ENCODE measurements around the gene CKLF. TPM values are rescaled to one million over a fixed set of nuclear protein-coding genes. Genes with fewer than 3 reads are reported as not detected.

The CKLF gene
- total RNA-seq, 4 donors from 2014 or later = 7.5 to 47.1 (median 22.2) TPM

DNA sequence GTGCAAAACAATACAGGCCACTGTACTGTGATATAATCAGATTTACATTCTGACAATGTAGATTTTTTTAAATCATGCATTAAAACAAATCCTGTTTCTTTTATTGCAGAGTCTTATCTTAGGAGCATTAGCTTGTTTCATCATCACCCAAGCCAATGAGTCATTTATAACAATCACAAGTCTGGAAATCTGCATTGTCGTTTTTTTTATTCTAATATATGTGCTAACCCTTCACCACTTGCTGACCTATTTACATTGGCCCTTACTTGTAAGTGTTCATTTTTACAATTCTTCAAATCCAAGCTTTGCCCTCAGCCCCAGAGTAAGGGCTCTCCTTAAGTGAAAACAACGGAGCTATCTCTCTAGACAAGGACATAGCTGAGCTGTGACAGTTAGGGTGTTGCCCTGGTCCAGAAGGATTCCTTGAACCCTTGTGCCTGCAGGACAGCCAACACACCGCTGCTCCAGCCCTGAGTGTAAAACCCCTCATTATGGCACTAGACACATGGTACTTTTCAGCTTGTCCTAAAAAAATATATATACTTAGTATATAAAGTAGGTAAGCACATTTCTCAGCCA, 17.5 kb downstream of the CKLF start:
- H3K36me3 ChIP-seq = peaks cover 0 to 19% (median 0%) of the 10 kb centered on the region in 3 donors
- H3K9me3 ChIP-seq = no peaks in the 10 kb centered on the region
- DNase-seq = no peak
- no peaks in the 10 kb centered on the region for H3K27me3 ChIP-seq
- H3K4me1 ChIP-seq = no peaks in the 10 kb centered on the region
- no peak overlapping the region for H3K4me3 ChIP-seq
- no peak overlapping the region for H3K27ac ChIP-seq
- TF ChIP-seq POLR2A (IDR thresholded peaks at IDR 0.05) = no peak
- TF ChIP-seq, protein P1, sequence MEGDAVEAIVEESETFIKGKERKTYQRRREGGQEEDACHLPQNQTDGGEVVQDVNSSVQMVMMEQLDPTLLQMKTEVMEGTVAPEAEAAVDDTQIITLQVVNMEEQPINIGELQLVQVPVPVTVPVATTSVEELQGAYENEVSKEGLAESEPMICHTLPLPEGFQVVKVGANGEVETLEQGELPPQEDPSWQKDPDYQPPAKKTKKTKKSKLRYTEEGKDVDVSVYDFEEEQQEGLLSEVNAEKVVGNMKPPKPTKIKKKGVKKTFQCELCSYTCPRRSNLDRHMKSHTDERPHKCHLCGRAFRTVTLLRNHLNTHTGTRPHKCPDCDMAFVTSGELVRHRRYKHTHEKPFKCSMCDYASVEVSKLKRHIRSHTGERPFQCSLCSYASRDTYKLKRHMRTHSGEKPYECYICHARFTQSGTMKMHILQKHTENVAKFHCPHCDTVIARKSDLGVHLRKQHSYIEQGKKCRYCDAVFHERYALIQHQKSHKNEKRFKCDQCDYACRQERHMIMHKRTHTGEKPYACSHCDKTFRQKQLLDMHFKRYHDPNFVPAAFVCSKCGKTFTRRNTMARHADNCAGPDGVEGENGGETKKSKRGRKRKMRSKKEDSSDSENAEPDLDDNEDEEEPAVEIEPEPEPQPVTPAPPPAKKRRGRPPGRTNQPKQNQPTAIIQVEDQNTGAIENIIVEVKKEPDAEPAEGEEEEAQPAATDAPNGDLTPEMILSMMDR (IDR thresholded peaks at IDR 0.05) = no peak

DNA sequence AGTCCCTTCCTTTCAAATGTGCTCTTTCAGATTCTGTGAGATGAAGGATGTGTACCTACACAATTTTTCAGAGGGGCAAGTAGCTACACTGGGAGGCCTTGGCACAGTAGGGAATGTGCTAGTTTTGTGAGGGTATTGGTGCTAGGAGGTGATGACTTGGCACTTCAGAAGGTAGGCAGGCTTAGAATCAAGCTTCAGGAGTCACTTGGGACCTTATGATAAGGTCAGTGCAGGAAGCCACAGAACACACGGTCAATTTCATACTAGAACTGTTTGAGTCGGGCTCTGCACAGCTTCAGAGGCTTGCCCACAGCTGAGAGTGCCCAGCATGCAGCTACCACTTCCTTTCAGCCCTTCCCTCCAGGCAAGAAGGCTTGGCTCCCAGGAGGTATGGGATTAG, 20.0 kb downstream of the CKLF start:
- TF ChIP-seq, protein P1 (IDR thresholded peaks at IDR 0.05) = no peak
- no peak for TF ChIP-seq POLR2A (IDR thresholded peaks at IDR 0.05)
- Histone ChIP-seq H3K9me3 (no peaks in the 10 kb centered on the region), H3K4me1 (no peaks in the 10 kb centered on the region), H3K36me3 (peaks cover 0 to under 1% (median 0%) of the 10 kb centered on the region in 3 donors), H3K27me3 (no peaks in the 10 kb centered on the region), H3K4me3 (no peak overlapping the region), H3K27ac (no peak overlapping the region)
- no peak for DNase-seq

DNA sequence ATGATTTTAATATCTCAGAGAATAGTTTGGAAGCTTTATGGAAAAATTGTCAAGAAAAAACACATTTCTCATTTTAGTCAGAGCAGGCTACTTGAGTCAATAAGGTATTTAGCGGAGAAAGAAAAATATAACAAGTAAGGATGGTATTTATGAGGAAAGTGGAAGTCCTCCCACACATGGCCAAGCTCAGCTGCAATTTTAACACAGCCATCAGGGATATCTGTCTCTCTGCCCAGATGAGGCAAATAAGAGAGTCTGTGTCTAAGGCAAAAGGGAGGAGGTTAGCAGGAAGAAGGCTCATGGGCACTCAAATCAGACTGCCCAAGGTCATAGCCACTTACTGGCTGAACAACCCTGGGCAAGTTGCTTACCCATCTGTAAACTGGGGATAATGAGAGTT, 21.7 kb downstream of the CKLF start:
- H3K27ac ChIP-seq = no peak overlapping the region
- H3K27me3 ChIP-seq = no peaks in the 10 kb centered on the region
- H3K4me1 ChIP-seq = peaks cover 0 to 9% (median 2%) of the 10 kb centered on the region in 4 donors
- no peak for TF ChIP-seq POLR2A (IDR thresholded peaks at IDR 0.05)
- TF ChIP-seq, protein P1 (IDR thresholded peaks at IDR 0.05) = no peak
- no peaks in the 10 kb centered on the region for H3K9me3 ChIP-seq
- no peak for DNase-seq
- no peaks in the 10 kb centered on the region for H3K36me3 ChIP-seq
- H3K4me3 ChIP-seq = no peak overlapping the region

DNA sequence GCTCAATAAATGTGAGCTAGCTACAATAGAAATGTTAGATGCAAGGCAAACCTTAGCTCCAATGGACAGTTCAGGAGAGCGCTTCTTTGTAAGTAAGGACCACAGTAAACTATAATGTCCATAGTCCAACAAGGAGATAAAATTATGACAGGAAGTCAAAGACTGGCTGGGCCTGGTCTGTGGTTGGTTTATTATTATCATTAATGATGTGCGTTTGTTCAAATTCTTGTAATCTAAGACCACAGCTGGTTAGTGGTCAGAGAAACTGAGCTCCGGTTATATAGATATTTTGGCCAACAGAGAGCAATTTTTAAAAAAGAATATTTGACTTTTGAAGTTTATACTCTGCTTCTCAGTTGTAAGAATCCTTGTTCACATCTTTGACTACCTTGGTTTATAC, 22.2 kb downstream of the CKLF start:
- Histone ChIP-seq H3K36me3 (no peaks in the 10 kb centered on the region), H3K9me3 (no peaks in the 10 kb centered on the region), H3K27me3 (no peaks in the 10 kb centered on the region), H3K4me3 (no peak overlapping the region), H3K27ac (no peak overlapping the region), H3K4me1 (peaks cover 0 to 13% (median 5%) of the 10 kb centered on the region in 4 donors)
- TF ChIP-seq, protein P1 (IDR thresholded peaks at IDR 0.05) = no peak
- no peak for DNase-seq

DNA sequence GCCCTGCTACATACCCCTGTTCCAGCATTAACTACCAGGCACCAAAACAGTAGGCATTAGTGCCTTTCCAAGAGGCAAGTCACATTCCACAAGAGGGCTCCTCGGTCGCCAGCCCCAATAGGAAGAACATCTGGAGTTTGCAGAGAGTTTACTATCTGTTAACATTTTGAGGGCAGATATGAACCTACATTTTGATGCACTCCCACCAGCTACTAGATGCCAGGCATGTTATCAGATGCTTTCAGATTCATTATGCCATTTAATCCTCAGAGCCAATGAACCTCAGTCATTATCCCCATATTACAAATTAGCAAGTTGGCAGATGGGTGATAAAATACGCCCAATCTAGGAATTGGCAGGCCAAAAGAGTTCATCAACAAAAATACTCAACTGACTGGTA, 22.7 kb downstream of the CKLF start:
- no peaks in the 10 kb centered on the region for H3K36me3 ChIP-seq
- peaks cover 0 to 13% (median 5%) of the 10 kb centered on the region in 4 donors for H3K4me1 ChIP-seq
- no peaks in the 10 kb centered on the region for H3K27me3 ChIP-seq
- no peak overlapping the region for H3K4me3 ChIP-seq
- no peak for DNase-seq
- no peaks in the 10 kb centered on the region for H3K9me3 ChIP-seq
- no peak overlapping the region for H3K27ac ChIP-seq
- TF ChIP-seq POLR2A (IDR thresholded peaks at IDR 0.05) = no peak
- TF ChIP-seq, protein P1 (IDR thresholded peaks at IDR 0.05) = no peak

DNA sequence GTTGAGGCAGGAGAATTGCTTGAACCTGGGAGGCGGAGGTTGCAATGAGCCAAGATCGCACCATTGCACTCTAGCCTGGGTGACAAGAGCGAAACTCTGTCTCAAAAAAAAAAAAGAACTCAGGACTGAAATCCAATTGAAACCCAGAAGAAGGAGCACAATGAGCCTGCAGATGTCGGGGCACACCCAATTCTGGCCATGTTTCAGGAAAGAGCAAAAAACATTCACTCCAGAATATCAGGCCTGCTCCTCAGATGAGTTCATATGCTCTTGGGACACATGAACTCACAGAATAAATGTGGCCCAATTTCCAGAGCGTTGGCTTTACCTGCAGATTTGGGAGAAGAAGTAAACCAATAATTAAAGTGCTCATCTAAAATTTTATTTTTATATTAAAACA, 23.9 kb downstream of the CKLF start:
- Histone ChIP-seq H3K36me3 (no peaks in the 10 kb centered on the region), H3K4me3 (no peak overlapping the region), H3K27me3 (no peaks in the 10 kb centered on the region), H3K4me1 (peaks cover 0 to 13% (median 5%) of the 10 kb centered on the region in 4 donors), H3K9me3 (no peaks in the 10 kb centered on the region), H3K27ac (no peak overlapping the region)
- TF ChIP-seq POLR2A (IDR thresholded peaks at IDR 0.05) = no peak
- TF ChIP-seq, protein P1 (IDR thresholded peaks at IDR 0.05) = no peak
- DNase-seq = no peak
